D721Med (cell line): ENCODE data around the gene ENAH.

Experiments
- DNase-seq: peaks from one replicate; pipeline ENCODE4 v3.0.0; 2011; ENCODE audit warnings: low spot score; ENCODE audit not compliant: insufficient read length
- FAIRE-seq: peaks from 2 replicates; lab custom pipeline; 2011; peaks lifted over from hg19 to GRCh38; lab: Jason Lieb, UNC
- TF ChIP-seq, protein P1 (sequence below): IDR thresholded peaks from 2 replicates; pipeline ENCODE4 v1.5.1; 2012; ENCODE audit warnings: mild to moderate bottlenecking, control low read depth; ENCODE audit not compliant: insufficient read depth; ENCODE audit errors: missing control alignments

The ENAH gene

DNA sequence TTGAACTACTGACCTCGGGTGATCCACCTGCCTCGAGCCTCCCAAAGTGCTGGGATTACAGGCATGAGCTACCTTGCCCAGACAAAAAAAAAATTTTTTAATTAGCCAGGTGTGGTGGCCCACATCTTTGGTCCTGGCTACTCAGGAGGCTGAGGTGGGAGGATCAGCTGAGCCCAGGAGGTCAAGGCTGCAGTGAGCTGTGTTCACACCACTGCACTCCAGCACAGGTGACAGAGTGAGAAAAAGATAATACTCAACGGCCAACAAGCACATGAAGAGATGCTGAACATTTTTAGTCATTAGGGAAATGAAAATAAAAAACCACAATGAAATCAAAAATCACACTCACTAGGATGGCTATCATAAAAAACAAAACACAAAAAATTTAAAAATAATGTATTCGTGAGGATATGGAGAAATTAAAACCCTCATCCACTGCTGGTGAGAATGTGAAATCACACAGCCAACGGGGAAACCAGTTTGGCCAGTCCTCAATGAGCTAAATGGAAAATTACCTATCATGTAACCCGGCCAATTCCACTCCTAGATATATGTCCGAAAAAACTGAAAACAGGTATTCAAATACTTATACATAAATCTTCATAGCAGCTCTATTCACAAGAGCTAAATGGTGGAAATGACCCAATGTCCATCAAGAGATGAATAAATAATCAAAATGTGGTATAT is 41.2 kb downstream of the ENAH start:
- TF ChIP-seq, protein P1, sequence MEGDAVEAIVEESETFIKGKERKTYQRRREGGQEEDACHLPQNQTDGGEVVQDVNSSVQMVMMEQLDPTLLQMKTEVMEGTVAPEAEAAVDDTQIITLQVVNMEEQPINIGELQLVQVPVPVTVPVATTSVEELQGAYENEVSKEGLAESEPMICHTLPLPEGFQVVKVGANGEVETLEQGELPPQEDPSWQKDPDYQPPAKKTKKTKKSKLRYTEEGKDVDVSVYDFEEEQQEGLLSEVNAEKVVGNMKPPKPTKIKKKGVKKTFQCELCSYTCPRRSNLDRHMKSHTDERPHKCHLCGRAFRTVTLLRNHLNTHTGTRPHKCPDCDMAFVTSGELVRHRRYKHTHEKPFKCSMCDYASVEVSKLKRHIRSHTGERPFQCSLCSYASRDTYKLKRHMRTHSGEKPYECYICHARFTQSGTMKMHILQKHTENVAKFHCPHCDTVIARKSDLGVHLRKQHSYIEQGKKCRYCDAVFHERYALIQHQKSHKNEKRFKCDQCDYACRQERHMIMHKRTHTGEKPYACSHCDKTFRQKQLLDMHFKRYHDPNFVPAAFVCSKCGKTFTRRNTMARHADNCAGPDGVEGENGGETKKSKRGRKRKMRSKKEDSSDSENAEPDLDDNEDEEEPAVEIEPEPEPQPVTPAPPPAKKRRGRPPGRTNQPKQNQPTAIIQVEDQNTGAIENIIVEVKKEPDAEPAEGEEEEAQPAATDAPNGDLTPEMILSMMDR = no peak
- FAIRE-seq (peak; percentile 64), DNase-seq (no peak)

DNA sequence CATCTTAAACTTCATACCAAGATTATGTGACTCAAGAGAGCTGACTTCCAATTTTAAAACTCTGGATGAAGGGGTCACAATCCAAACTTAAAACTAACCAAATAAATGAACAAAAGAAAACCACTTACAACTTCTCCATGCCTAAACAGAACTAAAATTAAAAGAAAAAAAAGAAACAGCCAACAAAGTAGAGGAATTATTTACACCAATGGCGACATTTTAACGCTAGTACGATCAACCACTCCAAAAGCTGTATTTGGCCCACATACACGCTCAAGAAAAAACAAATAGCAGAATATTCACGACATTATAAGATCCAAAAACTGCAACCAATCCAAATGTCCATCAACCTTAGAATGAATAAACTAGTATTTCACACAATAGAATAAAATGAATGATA is 42.4 kb downstream of the ENAH start:
- FAIRE-seq = peak; percentile 89
- TF ChIP-seq, protein P1 = no peak
- no peak for DNase-seq

DNA sequence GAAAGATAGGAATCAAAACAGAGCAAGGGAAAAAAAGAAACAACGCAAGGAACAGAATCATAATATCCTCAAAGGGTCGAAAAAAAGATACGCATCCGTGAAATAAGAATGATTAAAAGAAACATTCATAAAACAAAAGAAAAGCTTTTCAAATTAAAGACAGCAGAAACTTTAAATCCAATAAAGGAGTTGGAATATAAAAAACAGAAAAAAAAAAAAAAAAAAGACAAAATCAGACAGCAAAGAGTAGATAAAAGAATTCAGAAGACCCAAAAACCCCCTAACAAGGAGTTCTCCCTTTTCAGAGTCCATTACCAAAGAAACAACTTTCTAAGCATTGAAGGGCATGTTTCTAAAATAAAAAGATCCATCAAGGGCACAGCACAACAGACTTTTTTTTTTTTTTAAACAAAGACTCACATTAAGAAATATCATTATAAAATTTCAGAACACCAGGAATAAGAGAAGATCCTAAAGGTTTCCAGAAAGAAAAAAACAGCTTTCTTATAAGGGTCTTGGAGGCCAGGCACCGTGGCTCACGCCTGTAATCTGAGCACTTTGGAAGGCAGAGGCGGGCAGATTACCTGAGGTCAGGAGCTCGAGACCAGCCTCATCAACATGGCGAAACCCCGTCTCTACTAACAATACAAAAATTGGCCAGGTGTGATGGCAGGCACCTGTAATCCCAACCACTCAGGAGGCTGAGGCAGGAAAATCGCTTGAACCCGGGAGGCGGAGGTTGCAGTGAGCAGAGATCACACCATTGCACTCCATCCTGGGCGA is 44.7 kb downstream of the ENAH start:
- DNase-seq (no peak), FAIRE-seq (no peak)
- TF ChIP-seq, protein P1 = no peak

DNA sequence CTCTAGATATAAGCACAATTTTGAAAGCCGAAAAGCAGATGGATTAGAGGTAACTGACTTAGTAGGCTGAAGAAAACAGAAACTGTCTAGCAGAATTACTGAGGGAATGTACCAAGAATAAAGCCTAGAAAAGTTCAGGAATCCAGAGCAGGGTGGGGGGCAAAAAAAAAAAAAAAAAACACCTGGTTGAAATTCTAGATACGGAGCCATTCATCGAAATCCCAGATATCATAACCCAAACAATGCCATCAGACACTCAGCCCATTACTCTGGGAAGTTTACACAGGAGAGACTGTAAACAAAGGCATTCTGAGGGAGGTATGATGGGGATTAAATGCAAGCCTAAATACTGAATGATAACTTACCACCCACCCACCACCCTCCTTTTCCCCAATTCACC is 45.6 kb downstream of the ENAH start:
- FAIRE-seq (peak; percentile 60), DNase-seq (no peak)
- TF ChIP-seq, protein P1 = no peak

DNA sequence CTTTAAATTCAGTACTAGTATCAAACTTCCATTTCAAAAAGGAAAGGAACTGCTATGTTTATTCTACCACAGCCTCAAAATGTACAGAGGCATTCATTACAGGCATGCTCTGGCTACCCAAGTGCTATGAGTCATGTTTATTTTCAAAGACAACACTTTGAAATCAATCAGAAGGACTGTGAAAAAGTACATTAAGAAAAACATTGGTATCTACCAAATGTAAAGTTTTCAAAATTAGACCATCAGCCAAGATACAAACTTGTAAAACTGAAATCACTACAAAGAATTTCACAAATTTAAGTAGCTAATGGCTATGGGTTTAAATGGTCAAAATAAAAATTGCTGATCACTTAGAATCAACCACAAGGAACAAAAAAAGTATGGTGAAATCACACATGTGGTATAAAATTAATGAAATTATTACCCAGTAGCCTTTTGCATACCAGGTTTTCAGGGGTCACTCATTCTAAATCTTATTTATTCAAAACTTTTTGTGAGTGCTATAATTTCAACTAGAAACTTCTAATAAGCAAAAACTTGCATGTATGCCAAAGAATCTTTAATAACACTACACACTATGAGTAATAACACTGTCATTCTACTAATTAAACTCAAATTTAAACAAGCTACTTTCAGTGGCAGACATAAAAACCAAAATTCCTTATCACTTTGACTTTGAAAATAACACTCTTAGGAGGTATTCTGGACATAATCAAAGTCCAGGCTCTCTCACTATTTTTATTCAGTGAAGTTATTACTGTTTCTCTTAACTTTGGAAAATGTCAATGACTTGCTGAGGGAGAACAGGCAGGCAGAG is 49.2 kb downstream of the ENAH start:
- FAIRE-seq (peak; percentile 96), DNase-seq (no peak)
- TF ChIP-seq, protein P1 = no peak

DNA sequence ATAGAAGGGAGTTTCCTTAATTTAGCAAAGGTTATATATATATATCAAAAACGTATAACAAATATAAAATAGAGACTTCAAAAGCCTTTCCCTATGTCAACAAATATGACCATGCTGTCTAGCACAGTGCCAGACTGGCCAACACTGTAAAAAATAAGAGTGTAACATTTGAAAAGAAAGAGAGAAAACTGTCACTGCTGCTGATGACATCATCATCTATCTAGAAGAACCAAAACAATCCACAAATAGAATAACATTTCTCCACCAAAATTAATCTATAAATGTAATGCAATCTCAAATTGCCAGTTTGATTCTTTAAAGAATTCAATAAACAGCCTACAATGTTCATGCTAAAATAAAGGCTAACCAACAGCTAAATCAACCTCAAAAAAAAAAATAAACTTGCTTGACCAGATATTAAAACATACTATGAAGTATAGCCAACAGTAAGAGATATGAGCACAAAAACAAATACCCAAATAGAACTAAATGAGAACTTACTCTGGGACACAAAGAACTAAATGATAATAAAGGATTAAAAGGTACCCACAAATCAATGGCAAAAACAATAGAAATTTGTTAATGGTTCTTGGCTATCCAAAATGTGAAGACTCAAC is 50.2 kb downstream of the ENAH start:
- TF ChIP-seq, protein P1 = no peak
- FAIRE-seq (peak; percentile 89), DNase-seq (no peak)
